Measurements from ENCODE around the gene APBA2.

APBA2 gene

GRCh38 chr15:28961391-28961790 lies 75.6 kb downstream of the APBA2 start:
- DNase-seq: no peak

- DNase-seq: no peak
Observed at GRCh38 chr15:28962851-28963710, 77.3 kb downstream of the APBA2 start.

GRCh38 chr15:28963711-28964081 lies 77.9 kb downstream of the APBA2 start:
- DNase-seq: no peak

GRCh38 chr15:28964098-28964497 lies 78.3 kb downstream of the APBA2 start:
- no peak for DNase-seq

GRCh38 chr15:28967066-28967465 lies 81.3 kb downstream of the APBA2 start:
- no peak for DNase-seq

GRCh38 chr15:28967990-28968389 lies 82.2 kb downstream of the APBA2 start:
- DNase-seq: no peak

GRCh38 chr15:28969511-28970085 lies 83.8 kb downstream of the APBA2 start:
- DNase-seq: no peak

- DNase-seq: no peak
Observed at GRCh38 chr15:28974142-28974541, 88.4 kb downstream of the APBA2 start.

GRCh38 chr15:28975766-28976179 lies 90.0 kb downstream of the APBA2 start:
- DNase-seq: peak; percentile 60

- no peak for DNase-seq
Observed at GRCh38 chr15:28977377-28978010, 91.7 kb downstream of the APBA2 start.

GRCh38 chr15:28978011-28978378 lies 92.2 kb downstream of the APBA2 start:
- DNase-seq: no peak

GRCh38 chr15:28978661-28979060 lies 92.9 kb downstream of the APBA2 start:
- no peak for DNase-seq

- no peak for DNase-seq
Observed at GRCh38 chr15:28979208-28979841, 93.6 kb downstream of the APBA2 start.

- no peak for DNase-seq
Observed at GRCh38 chr15:28980709-28981350, 95.1 kb downstream of the APBA2 start.

- DNase-seq: no peak
Observed at GRCh38 chr15:28981351-28981720, 95.6 kb downstream of the APBA2 start.

- no peak for DNase-seq
Observed at GRCh38 chr15:28981921-28982320, 96.1 kb downstream of the APBA2 start.

GRCh38 chr15:28982886-28983285 lies 97.1 kb downstream of the APBA2 start:
- no peak for DNase-seq

GRCh38 chr15:28983432-28984311 lies 97.9 kb downstream of the APBA2 start:
- no peak for DNase-seq

GRCh38 chr15:28984421-28985315 lies 98.9 kb downstream of the APBA2 start:
- no peak for DNase-seq

GRCh38 chr15:28985316-28985645 lies 99.5 kb downstream of the APBA2 start:
- no peak for DNase-seq

- DNase-seq: no peak
Observed at GRCh38 chr15:28985691-28986090, 99.9 kb downstream of the APBA2 start.
